B cell (primary cell): ENCODE measurements around the gene KCTD18.

Experiments
- EZH2 ChIP-seq: IDR thresholded peaks from 2 replicates; pipeline ENCODE4 v1.6.1; 2012; ENCODE audit warnings: borderline replicate concordance, low read depth, mild to moderate bottlenecking, moderate library complexity, low read length; ENCODE audit not compliant: insufficient read depth, poor library complexity, severe bottlenecking
- TF ChIP-seq, protein P1 (sequence below): fragments of 200-600 bp; IDR thresholded peaks from one replicate; pipeline ENCODE4 v1.8.0; 2022; ENCODE audit warnings: antibody characterized with exemption, mild to moderate bottlenecking

DNA sequence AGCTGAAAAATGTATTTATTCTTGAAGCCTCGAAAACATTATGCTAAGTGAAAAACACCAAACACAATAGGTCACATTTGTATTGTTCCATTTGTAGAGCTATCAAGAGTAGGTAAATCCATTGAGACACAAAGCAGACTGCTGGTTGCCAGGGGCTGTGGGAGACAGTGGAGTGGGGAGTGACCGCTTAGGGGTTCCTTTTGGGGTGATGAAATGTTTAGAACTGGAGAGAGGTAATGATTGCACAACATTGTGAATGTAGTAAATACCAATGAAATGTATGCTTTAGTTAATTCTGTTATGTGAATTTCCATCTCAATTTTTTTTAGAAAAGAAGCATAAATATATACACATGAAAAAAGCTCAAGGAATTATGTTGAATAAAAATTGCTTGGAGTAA, 15.8 kb downstream of the KCTD18 start:
- TF ChIP-seq, protein P1, sequence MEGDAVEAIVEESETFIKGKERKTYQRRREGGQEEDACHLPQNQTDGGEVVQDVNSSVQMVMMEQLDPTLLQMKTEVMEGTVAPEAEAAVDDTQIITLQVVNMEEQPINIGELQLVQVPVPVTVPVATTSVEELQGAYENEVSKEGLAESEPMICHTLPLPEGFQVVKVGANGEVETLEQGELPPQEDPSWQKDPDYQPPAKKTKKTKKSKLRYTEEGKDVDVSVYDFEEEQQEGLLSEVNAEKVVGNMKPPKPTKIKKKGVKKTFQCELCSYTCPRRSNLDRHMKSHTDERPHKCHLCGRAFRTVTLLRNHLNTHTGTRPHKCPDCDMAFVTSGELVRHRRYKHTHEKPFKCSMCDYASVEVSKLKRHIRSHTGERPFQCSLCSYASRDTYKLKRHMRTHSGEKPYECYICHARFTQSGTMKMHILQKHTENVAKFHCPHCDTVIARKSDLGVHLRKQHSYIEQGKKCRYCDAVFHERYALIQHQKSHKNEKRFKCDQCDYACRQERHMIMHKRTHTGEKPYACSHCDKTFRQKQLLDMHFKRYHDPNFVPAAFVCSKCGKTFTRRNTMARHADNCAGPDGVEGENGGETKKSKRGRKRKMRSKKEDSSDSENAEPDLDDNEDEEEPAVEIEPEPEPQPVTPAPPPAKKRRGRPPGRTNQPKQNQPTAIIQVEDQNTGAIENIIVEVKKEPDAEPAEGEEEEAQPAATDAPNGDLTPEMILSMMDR: no peak
- no peak for TF ChIP-seq EZH2
